Measurements from ENCODE around the gene SULT1A1.
"Not testable (repeated sequence)": the region's sequence is repeated elsewhere in the genome, so short reads cannot be mapped to it uniquely, and the experiment has no call there.

SULT1A1 gene

GRCh38 chr16:28575446-28576109, 34.3 kb downstream of the SULT1A1 start:
- Histone ChIP-seq H3K4me1 (ENCODE audit: control insufficient read depth, insufficient read depth, low read length) (no peaks in the 10 kb centered on the region), H3K27me3 (ENCODE audit: control insufficient read depth, insufficient read depth, low read length) (no peaks in the 10 kb centered on the region), H3K9me3 (ENCODE audit: control insufficient read depth, low read length) (no peaks in the 10 kb centered on the region), H3K4me3 (ENCODE audit: low read length) (no peak overlapping the region), H3K36me3 (ENCODE audit: control insufficient read depth, insufficient read depth, low read length) (no peaks in the 10 kb centered on the region), H3K9ac (ENCODE audit: low read length) (no peak overlapping the region)

DNA sequence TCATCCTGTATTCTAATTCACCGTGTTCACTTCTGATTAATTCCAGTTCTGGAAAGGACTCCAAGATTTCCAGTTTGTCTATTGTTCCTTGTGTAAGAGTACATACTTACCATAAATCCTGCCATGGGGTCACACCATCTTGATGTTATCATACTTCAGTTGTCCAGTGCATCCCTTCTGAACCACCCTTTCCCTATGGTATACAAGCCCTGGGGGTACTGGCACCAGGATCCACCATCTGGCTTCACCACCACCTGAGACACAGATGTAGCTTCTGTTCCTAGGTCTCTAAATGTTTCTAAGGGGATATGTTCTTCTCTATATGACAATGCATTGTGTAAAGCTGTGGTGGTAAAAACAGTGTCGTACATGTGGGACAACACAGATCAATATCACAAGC, 34.9 kb downstream of the SULT1A1 start:
- H3K4me1 ChIP-seq (ENCODE audit: control insufficient read depth, insufficient read depth, low read length) = no peaks in the 10 kb centered on the region
- no peaks in the 10 kb centered on the region for H3K27me3 ChIP-seq (ENCODE audit: control insufficient read depth, insufficient read depth, low read length)

DNA sequence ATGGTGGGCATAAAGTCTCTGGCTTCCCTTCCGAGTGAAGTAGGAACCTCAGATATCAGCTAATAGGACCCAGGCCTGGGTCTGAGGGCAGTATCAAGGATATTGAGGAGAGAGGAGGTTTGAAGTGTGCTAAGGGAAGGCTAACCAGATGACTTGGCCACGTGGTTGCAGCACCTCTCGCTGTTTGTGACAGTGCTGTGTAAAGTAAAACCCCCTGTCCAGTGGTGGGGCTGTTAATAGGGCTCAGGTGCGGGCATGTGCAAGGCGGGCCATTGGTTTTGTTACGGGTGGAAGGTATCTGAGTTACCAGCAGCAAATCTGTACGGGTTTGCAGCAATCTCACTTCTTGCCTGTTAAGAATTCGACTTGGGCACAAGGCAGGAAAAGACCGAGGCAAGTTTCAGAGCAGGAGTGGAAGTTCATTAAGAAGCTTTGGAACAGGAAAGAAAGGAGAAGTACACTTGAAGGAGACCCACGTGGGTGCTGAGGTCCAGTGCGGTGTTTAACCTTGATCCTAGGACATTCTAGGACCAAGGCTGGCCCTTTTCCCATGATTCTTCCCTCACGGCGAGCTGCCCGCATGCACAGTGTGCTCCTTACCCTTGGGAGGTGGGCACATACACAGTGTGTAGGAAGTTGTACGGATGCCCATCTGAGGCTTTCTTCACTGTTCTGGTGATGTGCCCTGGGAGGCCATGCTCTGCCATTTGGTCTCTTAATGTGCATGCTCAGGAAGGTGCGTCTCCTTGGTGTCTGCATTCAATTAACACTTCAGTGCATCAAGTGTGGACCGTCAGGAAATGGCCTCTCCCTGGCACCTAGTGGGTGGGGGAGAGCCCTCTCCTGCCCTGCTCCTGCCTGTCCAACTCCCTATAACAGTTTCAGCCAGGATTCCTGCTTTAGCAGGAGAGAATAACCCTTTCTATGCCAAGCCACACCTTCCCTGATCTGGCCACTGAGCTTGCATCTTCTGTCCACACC, 35.8 kb downstream of the SULT1A1 start:
- H3K4me1 ChIP-seq (ENCODE audit: control insufficient read depth, insufficient read depth, low read length) = no peaks in the 10 kb centered on the region
- no peaks in the 10 kb centered on the region for H3K27me3 ChIP-seq (ENCODE audit: control insufficient read depth, insufficient read depth, low read length)
- H3K9me3 ChIP-seq (ENCODE audit: control insufficient read depth, low read length) = no peaks in the 10 kb centered on the region
- no peaks in the 10 kb centered on the region for H3K36me3 ChIP-seq (ENCODE audit: control insufficient read depth, insufficient read depth, low read length)
- no peak overlapping the region for H3K4me3 ChIP-seq (ENCODE audit: low read length)
- H3K9ac ChIP-seq (ENCODE audit: low read length) = no peak overlapping the region

More for the DNA sequence above, 34.9 kb downstream of the SULT1A1 start:
- no peak overlapping the region for H3K4me3 ChIP-seq (ENCODE audit: low read length)
- H3K9ac ChIP-seq (ENCODE audit: low read length) = no peak overlapping the region
- H3K36me3 ChIP-seq (ENCODE audit: control insufficient read depth, insufficient read depth, low read length) = no peaks in the 10 kb centered on the region
- no peaks in the 10 kb centered on the region for H3K9me3 ChIP-seq (ENCODE audit: control insufficient read depth, low read length)

DNA sequence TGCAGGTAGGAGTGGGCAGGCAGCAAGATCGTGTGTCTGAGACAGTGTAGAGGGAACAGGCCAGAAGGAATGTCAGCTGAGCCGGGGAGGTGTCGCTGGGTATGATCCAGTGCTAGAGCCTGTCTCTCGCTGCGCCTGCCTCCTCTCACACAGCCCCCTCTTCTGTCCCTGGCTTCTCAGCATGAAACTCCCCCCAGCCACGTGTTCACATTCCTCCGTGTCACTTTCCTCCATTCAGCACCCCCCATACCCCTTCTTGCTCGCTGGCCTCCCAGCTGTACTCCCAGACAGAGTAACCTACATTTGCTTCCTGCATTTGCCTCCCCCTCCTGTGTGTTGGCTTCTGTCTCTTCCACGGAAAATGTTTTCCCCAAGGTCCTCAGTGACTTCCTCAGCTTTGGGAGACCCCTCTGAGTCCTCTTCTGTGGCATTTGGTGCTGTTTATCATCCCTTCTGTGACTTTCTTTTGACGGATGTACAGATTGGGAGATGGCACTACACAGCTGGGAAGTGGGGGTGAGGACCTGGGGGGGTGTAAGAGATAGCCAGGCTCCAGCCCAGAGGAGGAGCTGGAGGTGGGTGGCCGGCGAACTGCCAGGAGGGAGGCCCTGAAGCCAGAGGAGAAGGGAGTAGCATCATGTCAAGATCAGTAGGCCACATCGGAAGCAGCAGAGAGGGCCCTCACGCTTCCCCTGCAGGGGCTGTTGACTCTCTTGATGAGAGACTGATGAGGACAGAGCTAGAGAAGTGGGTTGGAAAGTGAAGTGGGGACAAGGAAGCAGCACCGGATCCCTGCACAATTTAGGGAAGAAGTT, 36.9 kb downstream of the SULT1A1 start:
- H3K9me3 ChIP-seq (ENCODE audit: control insufficient read depth, low read length) = no peaks in the 10 kb centered on the region
- H3K9ac ChIP-seq (ENCODE audit: low read length) = no peak overlapping the region
- no peaks in the 10 kb centered on the region for H3K36me3 ChIP-seq (ENCODE audit: control insufficient read depth, insufficient read depth, low read length)
- H3K4me1 ChIP-seq (ENCODE audit: control insufficient read depth, insufficient read depth, low read length) = no peaks in the 10 kb centered on the region
- H3K27me3 ChIP-seq (ENCODE audit: control insufficient read depth, insufficient read depth, low read length) = no peaks in the 10 kb centered on the region
- H3K4me3 ChIP-seq (ENCODE audit: low read length) = no peak overlapping the region

DNA sequence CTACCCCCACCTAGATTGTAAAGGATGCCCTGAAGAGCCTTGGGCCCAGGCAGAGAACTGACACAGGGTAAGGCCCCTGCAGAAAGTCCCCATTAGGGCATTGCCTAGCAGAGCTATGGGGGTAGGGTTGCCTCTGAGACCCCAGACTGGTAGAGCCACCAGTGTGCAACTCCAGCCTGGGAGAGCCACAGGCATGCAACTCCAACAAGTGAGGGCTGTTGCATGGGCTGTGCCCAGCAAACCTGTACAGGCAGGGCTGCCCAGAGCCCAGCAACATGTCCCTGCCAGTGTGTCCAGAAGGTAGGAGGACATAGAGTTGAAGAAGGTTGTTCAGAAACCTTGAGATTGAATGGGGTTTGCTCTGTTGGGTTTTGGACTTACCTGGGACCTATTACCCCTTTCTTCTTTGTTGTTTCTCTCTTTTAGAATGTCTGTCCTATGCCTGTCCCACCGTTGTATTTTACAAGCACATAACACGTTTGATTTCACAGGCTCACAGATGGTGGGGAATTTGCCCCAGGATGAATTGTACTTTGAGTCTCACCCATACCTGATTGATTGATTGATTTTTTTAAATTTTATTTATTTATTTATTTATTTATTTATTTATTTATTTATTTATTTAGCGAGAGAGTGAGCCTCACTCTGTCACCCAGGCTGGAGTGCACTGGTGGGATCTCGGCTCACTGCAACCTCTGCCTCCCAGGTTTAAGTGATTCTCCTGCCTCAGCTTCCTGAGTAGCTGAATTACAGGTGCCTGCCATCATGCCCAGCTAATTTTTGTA, 39.7 kb downstream of the SULT1A1 start:
- Histone ChIP-seq H3K9me3 (ENCODE audit: control insufficient read depth, low read length) (no peaks in the 10 kb centered on the region), H3K4me3 (ENCODE audit: low read length) (no peak overlapping the region), H3K36me3 (ENCODE audit: control insufficient read depth, insufficient read depth, low read length) (no peaks in the 10 kb centered on the region), H3K9ac (ENCODE audit: low read length) (no peak overlapping the region), H3K27me3 (ENCODE audit: control insufficient read depth, insufficient read depth, low read length) (no peaks in the 10 kb centered on the region), H3K4me1 (ENCODE audit: control insufficient read depth, insufficient read depth, low read length) (no peaks in the 10 kb centered on the region)

DNA sequence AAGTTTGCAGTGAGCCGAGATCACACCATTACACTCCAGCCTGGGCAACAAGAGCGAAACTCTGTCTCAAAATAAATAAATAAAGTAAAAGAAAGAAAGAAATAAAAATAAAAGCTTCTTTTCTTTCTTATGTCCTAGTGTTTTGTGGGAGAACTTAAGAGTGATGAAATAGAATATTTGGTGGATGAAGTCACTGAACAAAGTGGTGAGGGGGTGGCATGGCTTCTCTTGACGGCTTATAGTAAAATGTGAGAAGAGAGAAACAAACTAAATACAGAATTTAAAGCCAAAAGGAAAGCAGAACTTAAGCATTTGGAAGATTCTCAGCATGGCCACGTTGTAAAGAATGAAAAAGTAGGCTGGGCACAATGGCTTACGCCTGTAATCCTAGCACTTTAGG, 40.8 kb downstream of the SULT1A1 start:
- Histone ChIP-seq H3K9ac (ENCODE audit: low read length) (no peak overlapping the region), H3K27me3 (ENCODE audit: control insufficient read depth, insufficient read depth, low read length) (no peaks in the 10 kb centered on the region), H3K4me1 (ENCODE audit: control insufficient read depth, insufficient read depth, low read length) (no peaks in the 10 kb centered on the region), H3K4me3 (ENCODE audit: low read length) (no peak overlapping the region), H3K36me3 (ENCODE audit: control insufficient read depth, insufficient read depth, low read length) (no peaks in the 10 kb centered on the region), H3K9me3 (ENCODE audit: control insufficient read depth, low read length) (no peaks in the 10 kb centered on the region)

DNA sequence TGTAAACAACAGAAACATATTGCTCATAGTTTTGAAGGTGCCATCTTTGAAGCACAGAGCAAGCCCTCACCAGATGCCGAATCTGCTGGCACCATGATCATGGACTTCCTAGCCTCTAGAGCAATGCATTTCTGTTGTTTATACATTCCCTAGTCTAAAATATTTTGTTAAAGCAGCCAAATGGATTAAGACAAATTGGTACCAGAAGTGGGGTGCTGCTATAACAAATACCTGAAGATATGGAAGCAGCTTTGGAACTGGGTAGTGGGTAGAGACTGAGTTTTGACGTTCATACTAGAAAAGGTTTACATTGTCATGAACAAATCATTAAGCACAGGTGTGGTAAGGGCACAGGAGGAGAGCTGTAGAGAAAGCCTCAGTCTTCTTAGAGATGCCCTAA, 42.6 kb downstream of the SULT1A1 start:
- H3K4me1 ChIP-seq (ENCODE audit: control insufficient read depth, insufficient read depth, low read length) = no peaks in the 10 kb centered on the region
- no peaks in the 10 kb centered on the region for H3K27me3 ChIP-seq (ENCODE audit: control insufficient read depth, insufficient read depth, low read length)
- no peak overlapping the region for H3K4me3 ChIP-seq (ENCODE audit: low read length)
- H3K36me3 ChIP-seq (ENCODE audit: control insufficient read depth, insufficient read depth, low read length) = no peaks in the 10 kb centered on the region
- H3K9ac ChIP-seq (ENCODE audit: low read length) = no peak overlapping the region
- H3K9me3 ChIP-seq (ENCODE audit: control insufficient read depth, low read length) = no peaks in the 10 kb centered on the region

DNA sequence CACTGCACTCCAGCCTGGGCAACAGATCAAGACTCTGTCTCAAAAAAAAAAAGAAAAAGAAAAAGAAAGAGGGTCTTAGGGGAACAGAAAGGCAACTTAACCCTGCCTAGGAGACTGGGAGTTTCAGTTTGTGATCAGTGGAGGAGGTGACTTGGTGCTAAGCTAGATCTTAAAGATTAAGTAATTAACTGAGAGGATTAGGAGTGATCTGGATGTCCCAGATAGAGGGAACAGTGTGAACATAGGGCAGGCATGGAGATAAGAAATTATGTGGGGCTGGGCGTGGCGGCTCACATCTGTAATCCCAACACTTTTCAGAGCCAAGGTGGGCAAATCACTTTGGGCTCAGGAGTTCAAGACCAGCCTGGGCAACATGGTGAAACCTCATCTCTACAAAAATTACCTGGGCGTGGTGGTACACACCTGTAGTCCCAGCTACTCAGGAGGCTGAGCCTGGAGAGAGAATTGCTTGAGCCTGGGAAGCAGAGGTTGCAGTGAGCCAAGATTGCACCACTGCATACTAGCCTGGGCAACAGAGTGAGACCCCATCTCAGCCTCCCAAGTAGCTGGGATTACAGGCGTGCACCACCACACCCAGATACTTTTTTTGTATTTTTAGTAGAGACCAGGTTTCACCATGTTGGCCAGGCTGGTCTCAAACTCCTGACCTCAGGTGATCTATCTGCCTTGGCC, 43.5 kb downstream of the SULT1A1 start:
- H3K9me3 ChIP-seq (ENCODE audit: control insufficient read depth, low read length); H3K4me1 ChIP-seq (ENCODE audit: control insufficient read depth, insufficient read depth, low read length); H3K27me3 ChIP-seq (ENCODE audit: control insufficient read depth, insufficient read depth, low read length); H3K9ac ChIP-seq (ENCODE audit: low read length); H3K4me3 ChIP-seq (ENCODE audit: low read length); H3K36me3 ChIP-seq (ENCODE audit: control insufficient read depth, insufficient read depth, low read length): not testable (repeated sequence)

GRCh38 chr16:28563218-28563617, 46.6 kb downstream of the SULT1A1 start:
- Histone ChIP-seq H3K36me3 (ENCODE audit: control insufficient read depth, insufficient read depth, low read length) (no peaks in the 10 kb centered on the region), H3K27me3 (ENCODE audit: control insufficient read depth, insufficient read depth, low read length) (no peaks in the 10 kb centered on the region), H3K4me1 (ENCODE audit: control insufficient read depth, insufficient read depth, low read length) (no peaks in the 10 kb centered on the region), H3K4me3 (ENCODE audit: low read length) (no peak overlapping the region), H3K9ac (ENCODE audit: low read length) (no peak overlapping the region), H3K9me3 (ENCODE audit: control insufficient read depth, low read length) (no peaks in the 10 kb centered on the region)

GRCh38 chr16:28562199-28562598, 47.6 kb downstream of the SULT1A1 start:
- H3K9me3 ChIP-seq (ENCODE audit: control insufficient read depth, low read length) = no peaks in the 10 kb centered on the region
- H3K9ac ChIP-seq (ENCODE audit: low read length) = no peak overlapping the region
- no peaks in the 10 kb centered on the region for H3K27me3 ChIP-seq (ENCODE audit: control insufficient read depth, insufficient read depth, low read length)
- H3K36me3 ChIP-seq (ENCODE audit: control insufficient read depth, insufficient read depth, low read length) = no peaks in the 10 kb centered on the region
- no peaks in the 10 kb centered on the region for H3K4me1 ChIP-seq (ENCODE audit: control insufficient read depth, insufficient read depth, low read length)
- H3K4me3 ChIP-seq (ENCODE audit: low read length) = no peak overlapping the region

DNA sequence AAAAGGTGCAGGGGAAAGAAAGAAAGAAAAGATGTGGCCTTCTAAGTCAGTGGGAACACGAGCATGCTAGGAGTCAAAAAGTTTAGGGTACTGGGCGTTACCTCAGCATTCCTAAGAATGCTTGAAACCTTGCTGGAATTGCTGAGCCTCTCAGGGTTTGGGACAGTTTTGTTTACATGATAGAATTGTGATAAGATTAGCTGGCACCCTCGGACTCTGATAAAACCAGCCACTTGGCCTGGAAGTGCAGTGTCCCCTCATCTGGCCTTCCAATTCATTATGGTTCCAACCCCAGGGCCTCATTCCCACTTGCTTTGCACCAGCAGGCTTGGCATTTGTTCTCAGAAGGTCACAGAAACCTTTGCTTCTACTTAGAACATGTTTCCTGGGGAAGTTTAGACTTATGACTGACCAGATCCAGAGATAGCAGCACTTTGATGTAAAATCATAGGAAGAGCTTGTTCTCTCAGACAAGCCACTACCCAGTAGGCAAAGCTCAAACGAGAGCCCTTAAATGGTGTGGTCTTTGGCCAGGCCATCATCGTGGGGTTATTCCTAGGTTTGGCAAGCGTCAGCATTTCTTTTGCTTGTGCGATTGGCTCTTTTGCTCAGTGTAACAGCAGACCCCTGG, 48.2 kb downstream of the SULT1A1 start:
- no peaks in the 10 kb centered on the region for H3K4me1 ChIP-seq (ENCODE audit: control insufficient read depth, insufficient read depth, low read length)
- H3K36me3 ChIP-seq (ENCODE audit: control insufficient read depth, insufficient read depth, low read length) = no peaks in the 10 kb centered on the region
- H3K4me3 ChIP-seq (ENCODE audit: low read length) = no peak overlapping the region
- H3K27me3 ChIP-seq (ENCODE audit: control insufficient read depth, insufficient read depth, low read length) = no peaks in the 10 kb centered on the region
- H3K9ac ChIP-seq (ENCODE audit: low read length) = no peak overlapping the region
- H3K9me3 ChIP-seq (ENCODE audit: control insufficient read depth, low read length) = no peaks in the 10 kb centered on the region

Measured in mucosa of stomach (tissue), 1 donor.